Lung (tissue), 12 donors: ENCODE results near the gene CDH24. TPM values are rescaled to one million over a fixed set of nuclear protein-coding genes. Genes with fewer than 3 reads are reported as not detected.

ENCODE experiments used
- ATAC-seq: fragments of 200-7000 bp; cut with Tn5 transposase; one replicate; pipeline ENCODE4 v1.9.1; 2020; ENCODE audit warnings: moderate number of reproducible peaks; ENCODE audit not compliant: insufficient read depth, low FRiP score
- DNase-seq, 3 donors: peaks; one replicate each; pipeline ENCODE4 v3.0.0-alpha.2; 2013 to 2017
- H3K27ac ChIP-seq, 2 donors: one replicate each; pipeline ENCODE4 v1.5.1; 2013; ENCODE audit warnings: mild to moderate bottlenecking in 2 of 2, moderate library complexity in 2 of 2, control low read depth in 1 of 2, inconsistent platforms in 1 of 2, low read depth in 1 of 2, low read length in 1 of 2
- H3K27me3 ChIP-seq, 3 donors: one replicate each; pipeline ENCODE4 v1.5.1; 2013; ENCODE audit warnings: low read length in 2 of 3; ENCODE audit not compliant: control insufficient read depth in 3 of 3, insufficient read depth in 3 of 3
- H3K36me3 ChIP-seq, 4 donors: one replicate each; pipeline ENCODE4 v1.5.1; 2013; ENCODE audit warnings: low read length in 4 of 4, mild to moderate bottlenecking in 1 of 4, moderate library complexity in 1 of 4; ENCODE audit not compliant: control insufficient read depth in 4 of 4, insufficient read depth in 4 of 4
- H3K4me1 ChIP-seq, 5 donors: one replicate each; pipeline ENCODE4 v1.5.1; 2013; ENCODE audit warnings: low read length in 5 of 5, mild to moderate bottlenecking in 2 of 5, moderate library complexity in 1 of 5; ENCODE audit not compliant: control insufficient read depth in 5 of 5, insufficient read depth in 5 of 5
- H3K4me3 ChIP-seq: one replicate; pipeline ENCODE4 v1.5.1; 2013; ENCODE audit warnings: mild to moderate bottlenecking, control low read depth, moderate library complexity
- H3K9ac ChIP-seq, 2 donors: one replicate each; pipeline ENCODE4 v1.5.1; 2013; ENCODE audit warnings: low read length in 2 of 2, control low read depth in 1 of 2; ENCODE audit not compliant: insufficient read depth in 1 of 2
- H3K9me3 ChIP-seq, 4 donors: one replicate each; pipeline ENCODE4 v1.5.1; 2013; ENCODE audit warnings: low read length in 3 of 4, mild to moderate bottlenecking in 1 of 4, moderate library complexity in 1 of 4; ENCODE audit not compliant: control insufficient read depth in 4 of 4, insufficient read depth in 3 of 4
- WGBS, 2 donors: extraction: QIAGEN DNeasy Blood & Tissue Kit; methylation state at CpG; one replicate each; pipeline ENCODE4 v1.1.7; 2013; 5-methylcytosine and 5-hydroxymethylcytosine counted together
- polyA plus RNA-seq, 2 donors: library from polyadenylated mRNA; stranded (reverse); fragments of 200-250 nt; gene quantifications; one replicate each; pipeline ENCODE4 v1.2.1, GENCODE V29; 2013
- total RNA-seq, 2 donors: library from RNA; depleted of rRNA in 1 of 2; stranded (reverse); fragments of >200 nt in 1 of 2; gene quantifications; one replicate each; pipeline ENCODE4 v1.2.1, GENCODE V29; 2014 to 2021
- TF ChIP-seq, protein P1 (sequence below): IDR thresholded peaks from 2 replicates; pipeline ENCODE4 v1.5.1; 2012; ENCODE audit warnings: mild to moderate bottlenecking; ENCODE audit errors: control extremely low read depth, extremely low read depth
- donor health status: control.
- donor health status: control.
- donor health status: Bipolar disorder and iron deficiency.
- donor health status: healthy.
- donor health status: DM: yes; HTN: yes; CAD: no.

CDH24 gene
- total and polyA plus RNA-seq, 4 donors, result 2.0 to 4.8 (median 4.4) TPM

GRCh38 chr14:23025151-23025814, 32.0 kb downstream of the CDH24 start:
- Histone ChIP-seq H3K27me3 (no peaks in the 10 kb centered on the region), H3K27ac (no peak overlapping the region), H3K4me1 (peaks cover 0 to 16% (median 3%) of the 10 kb centered on the region in 5 donors), H3K9me3 (no peaks in the 10 kb centered on the region), H3K4me3 (no peak overlapping the region), H3K36me3 (peaks cover 0 to 17% (median 9%) of the 10 kb centered on the region in 4 donors), H3K9ac (no peak overlapping the region)
- WGBS, 2 donors, result 55 to 66% methylated on average over 4 of the region's 4 CpGs
- ATAC-seq, result no peak
- TF ChIP-seq, protein P1, sequence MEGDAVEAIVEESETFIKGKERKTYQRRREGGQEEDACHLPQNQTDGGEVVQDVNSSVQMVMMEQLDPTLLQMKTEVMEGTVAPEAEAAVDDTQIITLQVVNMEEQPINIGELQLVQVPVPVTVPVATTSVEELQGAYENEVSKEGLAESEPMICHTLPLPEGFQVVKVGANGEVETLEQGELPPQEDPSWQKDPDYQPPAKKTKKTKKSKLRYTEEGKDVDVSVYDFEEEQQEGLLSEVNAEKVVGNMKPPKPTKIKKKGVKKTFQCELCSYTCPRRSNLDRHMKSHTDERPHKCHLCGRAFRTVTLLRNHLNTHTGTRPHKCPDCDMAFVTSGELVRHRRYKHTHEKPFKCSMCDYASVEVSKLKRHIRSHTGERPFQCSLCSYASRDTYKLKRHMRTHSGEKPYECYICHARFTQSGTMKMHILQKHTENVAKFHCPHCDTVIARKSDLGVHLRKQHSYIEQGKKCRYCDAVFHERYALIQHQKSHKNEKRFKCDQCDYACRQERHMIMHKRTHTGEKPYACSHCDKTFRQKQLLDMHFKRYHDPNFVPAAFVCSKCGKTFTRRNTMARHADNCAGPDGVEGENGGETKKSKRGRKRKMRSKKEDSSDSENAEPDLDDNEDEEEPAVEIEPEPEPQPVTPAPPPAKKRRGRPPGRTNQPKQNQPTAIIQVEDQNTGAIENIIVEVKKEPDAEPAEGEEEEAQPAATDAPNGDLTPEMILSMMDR, result no peak
- peak in 2 of 3 donors; percentile 31 to 42 for DNase-seq

DNA sequence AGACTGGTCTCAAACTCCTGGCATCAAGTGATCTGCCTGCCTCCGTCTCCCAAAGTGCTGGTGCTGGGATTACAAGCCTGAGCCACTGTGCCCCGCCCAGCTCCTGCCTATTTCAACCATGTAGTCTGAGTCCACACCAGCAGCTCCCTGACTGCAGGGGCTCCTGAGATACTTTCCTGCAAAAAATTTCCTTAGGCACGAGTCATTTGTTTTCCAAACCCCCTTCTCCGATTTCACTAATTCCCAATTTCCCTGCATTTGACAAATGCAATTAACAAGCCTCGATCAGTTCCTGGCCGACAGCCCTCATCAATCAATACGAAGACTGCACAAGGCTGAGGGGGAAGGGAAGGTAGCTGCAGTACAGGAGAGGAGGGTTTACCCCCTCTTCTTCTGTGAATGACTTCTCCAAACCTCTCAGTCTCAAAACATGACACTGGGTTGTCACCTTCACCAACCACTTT, 32.7 kb downstream of the CDH24 start:
- Histone ChIP-seq H3K27ac (no peak overlapping the region), H3K36me3 (peaks cover 0 to 15% (median 9%) of the 10 kb centered on the region in 4 donors), H3K9ac (no peak overlapping the region), H3K4me1 (peaks cover 0 to 16% (median 3%) of the 10 kb centered on the region in 5 donors), H3K27me3 (no peaks in the 10 kb centered on the region), H3K4me3 (no peak overlapping the region), H3K9me3 (no peaks in the 10 kb centered on the region)
- 86 to 87% methylated on average over 7 of the region's 7 CpGs for WGBS, 2 donors
- ATAC-seq (no peak), DNase-seq (no peak)
- TF ChIP-seq, protein P1, result no peak

- H3K4me3 ChIP-seq, result no peak overlapping the region
- DNase-seq (no peak), ATAC-seq (no peak)
- TF ChIP-seq, protein P1, result no peak
- peaks cover 0 to 13% (median 5%) of the 10 kb centered on the region in 4 donors for H3K36me3 ChIP-seq
- 92 to 96% methylated on average over 2 of the region's 2 CpGs for WGBS, 2 donors
- peaks cover 0 to 16% (median 1%) of the 10 kb centered on the region in 5 donors for H3K4me1 ChIP-seq
- no peaks in the 10 kb centered on the region for H3K27me3 ChIP-seq
- no peaks in the 10 kb centered on the region for H3K9me3 ChIP-seq
- no peak overlapping the region for H3K27ac ChIP-seq
- no peak overlapping the region for H3K9ac ChIP-seq
Measured at GRCh38 chr14:23023795-23024152, 33.5 kb downstream of the CDH24 start.
